SU-DHL-6 (cell line): Measurements from ENCODE around the gene INSIG1.

Source experiments
- H2AFZ ChIP-seq: fragments of 200-600 bp; sonication (generic); 2 replicates; pipeline ENCODE4 v1.6.1; 2014; ENCODE audit warnings: low read depth, mild to moderate bottlenecking, moderate library complexity, mixed read lengths, antibody characterized with exemption, low read length; ENCODE audit not compliant: severe bottlenecking
- H3F3A ChIP-seq: fragments of 200-600 bp; shearing (Covaris generic); 2 replicates; pipeline ENCODE4 v1.6.0; 2016; ENCODE audit warnings: antibody characterized with exemption, mild to moderate bottlenecking; ENCODE audit not compliant: insufficient read depth
- H3K27ac ChIP-seq: fragments of 200-600 bp; sonication (generic); 2 replicates; pipeline ENCODE4 v1.5.1; 2016; ENCODE audit warnings: low read depth, mild to moderate bottlenecking, low read length, moderate library complexity, mixed read lengths
- H3K27me3 ChIP-seq: fragments of 200-600 bp; sonication (generic), shearing (Covaris generic); 2 replicates; pipeline ENCODE4 v1.6.0; 2014; ENCODE audit warnings: mild to moderate bottlenecking, low read length
- H3K36me3 ChIP-seq: fragments of 200-600 bp; sonication (generic); 2 replicates; pipeline ENCODE4 v1.6.1; 2014; ENCODE audit warnings: mild to moderate bottlenecking, low read length, mixed read lengths
- H3K4me2 ChIP-seq: fragments of 300-600, 200-600 bp; shearing (Covaris generic), sonication (generic); 2 replicates; pipeline ENCODE4 v1.6.0; 2014; ENCODE audit warnings: low read length, low read depth, mild to moderate bottlenecking; ENCODE audit not compliant: poor library complexity, severe bottlenecking
- H3K4me3 ChIP-seq: fragments of 200-600 bp; sonication (generic); 2 replicates; pipeline ENCODE4 v1.5.1; 2014; ENCODE audit warnings: antibody characterized with exemption, low read length, mild to moderate bottlenecking, mixed read lengths; ENCODE audit not compliant: insufficient read depth, poor library complexity, severe bottlenecking
- H3K79me2 ChIP-seq: fragments of 200-600 bp; sonication (generic); 2 replicates; pipeline ENCODE4 v1.6.1; 2014; ENCODE audit warnings: mild to moderate bottlenecking, low read length, moderate library complexity; ENCODE audit not compliant: insufficient read depth
- H3K9ac ChIP-seq: fragments of 200-600 bp; sonication (generic); 2 replicates; pipeline ENCODE4 v1.7.0; 2014; ENCODE audit warnings: mild to moderate bottlenecking, low read length
- H3K9me2 ChIP-seq: fragments of 200-600 bp; sonication (generic); replicated peaks from 2 replicates; pipeline ENCODE4 v1.6.1; 2014; ENCODE audit warnings: low read length; ENCODE audit not compliant: insufficient read depth
- H3K9me3 ChIP-seq: fragments of 200-600 bp; sonication (generic); 2 replicates; pipeline ENCODE4 v1.6.1; 2014; ENCODE audit warnings: low read length, mixed read lengths; ENCODE audit not compliant: insufficient read depth
- H4K20me1 ChIP-seq: fragments of 200-600 bp; sonication (generic); 2 replicates; pipeline ENCODE4 v1.6.1; 2014; ENCODE audit warnings: low read depth, mild to moderate bottlenecking, antibody characterized with exemption, low read length, moderate library complexity, mixed read lengths
- EZH2phosphoT487 ChIP-seq: fragments of 200-600 bp; sonication (generic), shearing (Covaris generic); conservative IDR thresholded peaks from 2 replicates; pipeline ENCODE4 v1.6.1; 2018; ENCODE audit warnings: mild to moderate bottlenecking, antibody characterized with exemption, low read length, moderate library complexity, mixed read lengths
- TF ChIP-seq, protein P1 (sequence below): fragments of 200-600 bp; sonication (generic); IDR thresholded peaks from one replicate; pipeline ENCODE4 v1.5.1; 2017; ENCODE audit warnings: antibody characterized with exemption, mild to moderate bottlenecking, low read length, moderate library complexity; ENCODE audit not compliant: insufficient read depth, poor library complexity, severe bottlenecking

The INSIG1 gene

DNA sequence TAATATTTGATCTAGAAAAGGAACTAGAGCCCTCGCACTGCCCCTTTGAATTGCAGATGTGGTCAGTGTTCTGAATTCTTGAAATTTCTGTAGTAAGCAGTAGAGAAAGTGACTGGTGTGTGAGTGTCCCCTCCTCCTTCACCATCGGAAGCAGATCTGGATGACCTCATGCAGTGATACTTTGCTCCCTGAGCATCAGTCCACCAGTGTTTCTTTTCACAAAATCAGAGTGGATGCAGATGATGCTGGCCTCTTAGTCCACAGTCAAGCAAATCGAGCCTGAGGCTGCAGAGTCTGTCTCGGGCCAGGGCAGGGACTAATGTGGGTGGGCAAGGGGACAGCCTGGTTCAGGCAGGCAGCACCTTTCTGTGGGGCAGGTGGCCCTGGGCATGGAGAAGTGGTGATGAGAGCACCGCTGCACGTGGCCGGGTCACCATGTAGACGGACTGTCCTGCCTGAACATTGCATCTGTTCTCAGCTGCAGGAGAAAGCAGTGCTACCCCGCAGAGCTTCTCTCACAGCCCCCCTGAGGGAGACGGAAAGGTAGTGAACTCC, 5.4 kb downstream of the INSIG1 start:
- Histone ChIP-seq H3K27me3 (no peaks in the 10 kb centered on the region), H3F3A (peaks cover 10% of the 10 kb centered on the region), H3K9me2 (no peaks in the 10 kb centered on the region), H4K20me1 (peaks cover 73% of the 10 kb centered on the region), H3K9ac (no peak overlapping the region), H3K4me3 (no peak overlapping the region), H3K9me3 (no peaks in the 10 kb centered on the region), H3K36me3 (peaks cover 69% of the 10 kb centered on the region), H3K4me2 (no peak overlapping the region), H2AFZ (no peak overlapping the region), H3K79me2 (peaks cover 81% of the 10 kb centered on the region), H3K27ac (no peak overlapping the region)
- no peak for TF ChIP-seq EZH2phosphoT487
- TF ChIP-seq, protein P1, sequence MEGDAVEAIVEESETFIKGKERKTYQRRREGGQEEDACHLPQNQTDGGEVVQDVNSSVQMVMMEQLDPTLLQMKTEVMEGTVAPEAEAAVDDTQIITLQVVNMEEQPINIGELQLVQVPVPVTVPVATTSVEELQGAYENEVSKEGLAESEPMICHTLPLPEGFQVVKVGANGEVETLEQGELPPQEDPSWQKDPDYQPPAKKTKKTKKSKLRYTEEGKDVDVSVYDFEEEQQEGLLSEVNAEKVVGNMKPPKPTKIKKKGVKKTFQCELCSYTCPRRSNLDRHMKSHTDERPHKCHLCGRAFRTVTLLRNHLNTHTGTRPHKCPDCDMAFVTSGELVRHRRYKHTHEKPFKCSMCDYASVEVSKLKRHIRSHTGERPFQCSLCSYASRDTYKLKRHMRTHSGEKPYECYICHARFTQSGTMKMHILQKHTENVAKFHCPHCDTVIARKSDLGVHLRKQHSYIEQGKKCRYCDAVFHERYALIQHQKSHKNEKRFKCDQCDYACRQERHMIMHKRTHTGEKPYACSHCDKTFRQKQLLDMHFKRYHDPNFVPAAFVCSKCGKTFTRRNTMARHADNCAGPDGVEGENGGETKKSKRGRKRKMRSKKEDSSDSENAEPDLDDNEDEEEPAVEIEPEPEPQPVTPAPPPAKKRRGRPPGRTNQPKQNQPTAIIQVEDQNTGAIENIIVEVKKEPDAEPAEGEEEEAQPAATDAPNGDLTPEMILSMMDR = no peak

DNA sequence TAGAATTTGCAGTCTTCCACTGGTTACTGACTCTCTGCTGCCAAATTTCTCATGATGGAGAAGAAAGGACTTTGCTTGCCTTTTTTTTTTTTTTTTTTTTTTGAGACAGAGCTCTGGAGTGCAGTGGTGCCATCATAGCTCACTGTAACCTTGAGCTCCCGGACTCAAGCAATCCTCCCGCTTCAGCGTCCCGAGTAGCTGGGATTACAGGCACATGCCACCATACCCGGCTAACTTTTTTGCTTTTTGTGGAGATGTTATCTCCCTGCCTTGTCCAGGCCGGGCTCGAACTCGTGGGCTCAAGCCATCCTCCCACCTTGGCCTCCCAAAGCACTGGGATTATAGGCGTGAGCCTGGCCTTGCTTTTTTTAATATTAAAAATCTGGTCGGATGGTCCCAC, 6.2 kb downstream of the INSIG1 start:
- no peak overlapping the region for H3K4me2 ChIP-seq
- H4K20me1 ChIP-seq = peaks cover 73% of the 10 kb centered on the region
- H3K27ac ChIP-seq = no peak overlapping the region
- no peak overlapping the region for H3K4me3 ChIP-seq
- no peak overlapping the region for H2AFZ ChIP-seq
- TF ChIP-seq, protein P1 = no peak
- no peak for TF ChIP-seq EZH2phosphoT487
- H3K79me2 ChIP-seq = peaks cover 75% of the 10 kb centered on the region
- peaks cover 18% of the 10 kb centered on the region for H3F3A ChIP-seq
- H3K9me3 ChIP-seq = no peaks in the 10 kb centered on the region
- no peaks in the 10 kb centered on the region for H3K9me2 ChIP-seq
- H3K9ac ChIP-seq = no peak overlapping the region
- H3K27me3 ChIP-seq = no peaks in the 10 kb centered on the region
- peaks cover 77% of the 10 kb centered on the region for H3K36me3 ChIP-seq

DNA sequence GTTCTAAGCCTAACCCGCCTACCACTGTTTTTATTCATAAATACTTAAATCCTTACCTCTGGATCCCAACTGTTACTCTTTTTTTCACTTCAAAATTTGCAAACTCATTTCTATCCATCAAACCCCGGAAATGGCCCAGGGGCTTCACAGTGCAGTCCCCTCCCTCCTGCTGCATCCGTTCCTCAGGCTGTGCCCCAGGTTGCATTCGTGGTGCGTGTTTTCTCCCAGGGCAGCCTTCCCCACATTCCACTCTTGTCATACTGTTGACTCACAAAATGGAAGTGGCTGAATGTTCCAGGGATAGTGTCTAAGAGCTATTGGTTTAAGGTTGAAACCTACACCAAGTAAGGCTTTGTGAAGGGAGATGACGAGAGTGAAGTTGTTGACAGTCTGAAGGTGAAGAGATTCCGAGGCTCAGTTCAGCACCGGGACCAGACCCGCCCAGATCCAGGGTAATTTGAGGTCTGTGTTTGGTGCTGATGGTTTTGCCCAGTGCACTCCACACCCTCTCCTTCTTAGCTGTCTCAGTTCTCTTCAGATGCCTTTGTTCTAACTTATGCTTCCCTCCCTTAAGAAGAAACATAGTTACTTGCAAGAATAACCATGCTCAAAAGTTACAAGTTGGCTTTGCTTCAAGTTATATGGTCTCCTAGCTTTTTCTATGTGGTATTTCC, 7.7 kb downstream of the INSIG1 start:
- TF ChIP-seq EZH2phosphoT487 = no peak
- TF ChIP-seq, protein P1 = no peak
- H3K4me3 ChIP-seq = no peak overlapping the region
- H3K4me2 ChIP-seq = no peak overlapping the region
- no peaks in the 10 kb centered on the region for H3K9me2 ChIP-seq
- no peak overlapping the region for H2AFZ ChIP-seq
- H4K20me1 ChIP-seq = peaks cover 64% of the 10 kb centered on the region
- H3F3A ChIP-seq = peaks cover 30% of the 10 kb centered on the region
- no peak overlapping the region for H3K9ac ChIP-seq
- no peaks in the 10 kb centered on the region for H3K27me3 ChIP-seq
- peaks cover 79% of the 10 kb centered on the region for H3K36me3 ChIP-seq
- H3K9me3 ChIP-seq = no peaks in the 10 kb centered on the region
- no peak overlapping the region for H3K27ac ChIP-seq
- H3K79me2 ChIP-seq = peaks cover 60% of the 10 kb centered on the region
